ENCODE data around the gene GSTA1.
"Not testable (repeated sequence)": the region's sequence is repeated elsewhere in the genome, so short reads cannot be mapped to it uniquely, and the experiment has no call there.

Gene GSTA1

GRCh38 chr6:52820198-52820597 lies 16.6 kb upstream of the GSTA1 start:
- DNase-seq (ENCODE audit: extremely low read depth, low read depth): no peak
- H3K4me3 ChIP-seq (replicated peaks; ENCODE audit: low read depth, low read length): no peak overlapping the region
- TF ChIP-seq, protein P1, sequence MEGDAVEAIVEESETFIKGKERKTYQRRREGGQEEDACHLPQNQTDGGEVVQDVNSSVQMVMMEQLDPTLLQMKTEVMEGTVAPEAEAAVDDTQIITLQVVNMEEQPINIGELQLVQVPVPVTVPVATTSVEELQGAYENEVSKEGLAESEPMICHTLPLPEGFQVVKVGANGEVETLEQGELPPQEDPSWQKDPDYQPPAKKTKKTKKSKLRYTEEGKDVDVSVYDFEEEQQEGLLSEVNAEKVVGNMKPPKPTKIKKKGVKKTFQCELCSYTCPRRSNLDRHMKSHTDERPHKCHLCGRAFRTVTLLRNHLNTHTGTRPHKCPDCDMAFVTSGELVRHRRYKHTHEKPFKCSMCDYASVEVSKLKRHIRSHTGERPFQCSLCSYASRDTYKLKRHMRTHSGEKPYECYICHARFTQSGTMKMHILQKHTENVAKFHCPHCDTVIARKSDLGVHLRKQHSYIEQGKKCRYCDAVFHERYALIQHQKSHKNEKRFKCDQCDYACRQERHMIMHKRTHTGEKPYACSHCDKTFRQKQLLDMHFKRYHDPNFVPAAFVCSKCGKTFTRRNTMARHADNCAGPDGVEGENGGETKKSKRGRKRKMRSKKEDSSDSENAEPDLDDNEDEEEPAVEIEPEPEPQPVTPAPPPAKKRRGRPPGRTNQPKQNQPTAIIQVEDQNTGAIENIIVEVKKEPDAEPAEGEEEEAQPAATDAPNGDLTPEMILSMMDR (IDR thresholded peaks at IDR 0.05; ENCODE audit: low read depth, low read length, missing control alignments): no peak

GRCh38 chr6:52815167-52816092 lies 11.8 kb upstream of the GSTA1 start:
- DNase-seq (ENCODE audit: extremely low read depth, low read depth): peak; percentile 14
- TF ChIP-seq, protein P1 (IDR thresholded peaks at IDR 0.05; ENCODE audit: low read depth, low read length, missing control alignments): peak; percentile 77
- no peak overlapping the region for H3K4me3 ChIP-seq (replicated peaks; ENCODE audit: low read depth, low read length)

GRCh38 chr6:52814545-52814944 lies 10.9 kb upstream of the GSTA1 start:
- H3K4me3 ChIP-seq (replicated peaks; ENCODE audit: low read depth, low read length); DNase-seq (ENCODE audit: extremely low read depth, low read depth): not testable (repeated sequence)

DNA sequence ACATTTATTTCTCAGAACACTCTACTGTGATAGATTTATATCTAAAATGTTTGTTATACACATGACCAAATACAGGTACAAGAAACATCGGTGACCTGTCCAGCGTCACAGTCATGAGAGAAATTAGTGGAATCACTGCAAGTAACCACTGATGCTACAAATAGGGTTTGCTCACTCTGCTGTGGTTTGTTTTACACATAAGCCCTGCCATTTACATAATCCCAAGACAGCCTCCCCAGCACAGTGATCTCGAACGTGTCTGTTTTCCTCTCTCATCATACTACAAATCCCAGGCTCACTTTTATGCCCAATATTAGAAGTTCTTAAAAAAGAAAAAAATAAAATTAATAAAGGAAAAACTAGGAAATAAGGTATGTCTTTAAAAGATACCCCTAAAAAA lies 6.2 kb upstream of the GSTA1 start:
- H3K4me3 ChIP-seq (replicated peaks; ENCODE audit: low read depth, low read length); DNase-seq (ENCODE audit: extremely low read depth, low read depth): not testable (repeated sequence)

DNA sequence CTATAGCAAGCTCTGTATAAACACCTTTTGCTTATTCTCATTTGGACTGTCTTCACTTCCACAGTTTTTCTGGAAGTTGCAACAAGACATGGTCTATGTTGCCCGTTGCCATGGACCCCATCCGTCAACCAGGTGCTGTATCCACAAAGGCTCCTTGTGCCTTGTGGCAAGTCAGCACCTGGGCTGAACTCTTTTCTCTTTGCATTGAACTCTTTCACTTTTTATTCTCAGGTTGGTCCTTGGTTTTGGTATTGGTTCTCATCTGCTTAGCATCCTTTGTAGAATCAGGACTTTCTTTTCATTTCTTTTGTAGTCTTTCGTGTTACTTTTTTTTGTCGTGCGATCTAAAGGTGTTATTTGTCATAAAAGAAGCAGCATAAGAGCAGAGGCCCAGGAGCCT lies 5.0 kb upstream of the GSTA1 start:
- no peak overlapping the region for H3K4me3 ChIP-seq (replicated peaks; ENCODE audit: low read depth, low read length)
- DNase-seq (ENCODE audit: extremely low read depth, low read depth): no peak
- TF ChIP-seq, protein P1 (IDR thresholded peaks at IDR 0.05; ENCODE audit: low read depth, low read length, missing control alignments): no peak

GRCh38 chr6:52802806-52803205 lies 810 bp downstream of the GSTA1 start:
- TF ChIP-seq, protein P1 (IDR thresholded peaks at IDR 0.05; ENCODE audit: low read depth, low read length, missing control alignments): no peak
- DNase-seq (ENCODE audit: extremely low read depth, low read depth): no peak
- H3K4me3 ChIP-seq (replicated peaks; ENCODE audit: low read depth, low read length): no peak overlapping the region

- TF ChIP-seq, protein P1 (IDR thresholded peaks at IDR 0.05; ENCODE audit: low read depth, low read length, missing control alignments): no peak
- DNase-seq (ENCODE audit: extremely low read depth, low read depth): no peak
- H3K4me3 ChIP-seq (replicated peaks; ENCODE audit: low read depth, low read length): no peak overlapping the region
Measured at GRCh38 chr6:52801188-52801841, 2.3 kb downstream of the GSTA1 start.

DNA sequence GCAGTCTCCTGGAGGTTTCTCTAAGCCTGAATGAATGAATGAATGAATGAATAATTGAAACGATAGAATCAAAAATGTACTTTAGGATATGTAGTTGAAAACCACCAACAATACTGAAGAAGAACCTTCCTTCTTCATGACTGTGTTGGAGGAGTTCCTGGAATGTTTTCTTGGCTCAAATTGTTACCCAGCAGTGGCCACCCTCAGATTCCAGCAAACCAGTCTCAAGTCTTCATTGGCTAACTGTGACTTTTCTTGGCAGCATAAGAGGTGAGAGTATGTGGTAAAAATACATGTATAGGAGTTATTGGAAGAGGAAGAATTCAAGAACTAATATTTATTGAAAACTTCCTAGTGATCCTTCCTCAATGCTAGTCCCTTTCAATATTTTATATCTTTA lies 4.3 kb downstream of the GSTA1 start:
- not testable (repeated sequence) for DNase-seq (ENCODE audit: extremely low read depth, low read depth)

GRCh38 chr6:52794366-52794765 lies 9.2 kb downstream of the GSTA1 start:
- not testable (repeated sequence) for H3K4me3 ChIP-seq (replicated peaks; ENCODE audit: low read depth, low read length)

More for the DNA sequence above, 4.3 kb downstream of the GSTA1 start:
- not testable (repeated sequence) for H3K4me3 ChIP-seq (replicated peaks; ENCODE audit: low read depth, low read length)

More at GRCh38 chr6:52794366-52794765, 9.2 kb downstream of the GSTA1 start:
- not testable (repeated sequence) for DNase-seq (ENCODE audit: extremely low read depth, low read depth)

Measured in HFF-Myc (cell line).